H9 (cell line): ENCODE results near the gene IP6K2. TPM values are rescaled to one million over a fixed set of nuclear protein-coding genes. Genes with fewer than 3 reads are reported as not detected.

Experiments used
- DNase-seq: peaks from one replicate; pipeline ENCODE4 v3.0.0-alpha.2; 2017
- H2AFZ ChIP-seq: one replicate; pipeline ENCODE4 v1.6.1; 2013; ENCODE audit warnings: mild to moderate bottlenecking, low read length, control low read depth, moderate library complexity
- H2AK5ac ChIP-seq: 2 replicates; pipeline ENCODE4 v1.6.1; 2013; ENCODE audit warnings: low read length, control low read depth, mixed read lengths; ENCODE audit not compliant: insufficient read length
- H2BK120ac ChIP-seq: one replicate; pipeline ENCODE4 v1.6.1; 2013; ENCODE audit warnings: low read depth, mild to moderate bottlenecking, low read length, control low read depth, inconsistent platforms; ENCODE audit not compliant: poor library complexity, severe bottlenecking
- H2BK12ac ChIP-seq: 2 replicates; pipeline ENCODE4 v1.6.1; 2013; ENCODE audit warnings: low read length, control low read depth, mixed read lengths, low read depth; ENCODE audit not compliant: insufficient read length
- H2BK15ac ChIP-seq: 2 replicates; pipeline ENCODE4 v1.6.1; 2013; ENCODE audit warnings: low read depth, low read length, control low read depth
- H2BK20ac ChIP-seq: one replicate; pipeline ENCODE4 v1.6.1; 2013; ENCODE audit warnings: low read depth, mild to moderate bottlenecking, low read length, control low read depth, inconsistent platforms; ENCODE audit not compliant: poor library complexity, severe bottlenecking
- H2BK5ac ChIP-seq: 2 replicates; pipeline ENCODE4 v1.6.1; 2013; ENCODE audit warnings: low read length, control low read depth, mixed read lengths; ENCODE audit not compliant: insufficient read length
- H3K14ac ChIP-seq: 2 replicates; pipeline ENCODE4 v1.6.1; 2013; ENCODE audit warnings: low read length, control low read depth; ENCODE audit not compliant: insufficient read depth
- H3K18ac ChIP-seq: 2 replicates; pipeline ENCODE4 v1.6.1; 2013; ENCODE audit warnings: low read depth, mild to moderate bottlenecking, mixed read lengths, low read length, control low read depth; ENCODE audit not compliant: insufficient read length
- H3K23ac ChIP-seq: 2 replicates; pipeline ENCODE4 v1.6.1; 2013; ENCODE audit warnings: low read length, control low read depth, mixed read lengths, low read depth; ENCODE audit not compliant: insufficient read length
- H3K23me2 ChIP-seq: 2 replicates; pipeline ENCODE4 v1.6.1; 2013; ENCODE audit warnings: low read depth, mild to moderate bottlenecking, mixed read lengths, low read length, control low read depth; ENCODE audit not compliant: insufficient read length, poor library complexity, severe bottlenecking
- H3K27ac ChIP-seq: 2 replicates; pipeline ENCODE4 v1.5.1; 2013; ENCODE audit warnings: low read length, control low read depth, mixed read lengths, low read depth; ENCODE audit not compliant: insufficient read length
- H3K27me3 ChIP-seq: 2 replicates; pipeline ENCODE4 v1.6.1; 2013; ENCODE audit warnings: low read length, control low read depth, inconsistent platforms; ENCODE audit not compliant: insufficient read depth
- H3K4ac ChIP-seq: 2 replicates; pipeline ENCODE4 v1.6.1; 2013; ENCODE audit warnings: low read depth, mild to moderate bottlenecking, control low read depth, inconsistent platforms, low read length, moderate library complexity
- H3K4me1 ChIP-seq: 2 replicates; pipeline ENCODE4 v1.6.1; 2013; ENCODE audit warnings: low read length, control low read depth, inconsistent platforms; ENCODE audit not compliant: insufficient read depth
- H3K4me2 ChIP-seq: 2 replicates; pipeline ENCODE4 v1.6.1; 2013; ENCODE audit warnings: low read length, control low read depth, mixed read lengths; ENCODE audit not compliant: insufficient read length, insufficient read depth
- H3K56ac ChIP-seq: 2 replicates; pipeline ENCODE4 v1.6.1; 2013; ENCODE audit warnings: low read depth, mild to moderate bottlenecking, mixed read lengths, low read length, control low read depth; ENCODE audit not compliant: insufficient read length
- H3K79me1 ChIP-seq: 2 replicates; pipeline ENCODE4 v1.6.1; 2013; ENCODE audit warnings: low read depth, mild to moderate bottlenecking, moderate library complexity, low read length, control low read depth, inconsistent platforms; ENCODE audit not compliant: insufficient read depth, poor library complexity, severe bottlenecking
- H3K79me2 ChIP-seq: 2 replicates; pipeline ENCODE4 v1.6.1; 2013; ENCODE audit warnings: low read length, control low read depth, inconsistent platforms; ENCODE audit not compliant: insufficient read depth
- H3K9ac ChIP-seq: 2 replicates; pipeline ENCODE4 v1.6.1; 2013; ENCODE audit warnings: low read length, control low read depth, mixed read lengths; ENCODE audit not compliant: insufficient read length; ENCODE audit errors: extremely low read depth
- H3K9me3 ChIP-seq: one replicate; pipeline ENCODE4 v1.6.1; 2013; ENCODE audit warnings: low read depth, low read length, inconsistent platforms; ENCODE audit not compliant: control insufficient read depth
- H3T11ph ChIP-seq: one replicate; pipeline ENCODE4 v1.6.1; 2013; ENCODE audit warnings: mild to moderate bottlenecking, low read length, control low read depth, inconsistent platforms
- H4K20me1 ChIP-seq: one replicate; pipeline ENCODE4 v1.6.1; 2013; ENCODE audit not compliant: control insufficient read depth, insufficient read length, insufficient read depth
- H4K5ac ChIP-seq: 2 replicates; pipeline ENCODE4 v1.6.1; 2013; ENCODE audit warnings: low read depth, mild to moderate bottlenecking, mixed read lengths, low read length, control low read depth; ENCODE audit not compliant: insufficient read length
- H4K8ac ChIP-seq: replicated peaks from 2 replicates; pipeline ENCODE4 v1.6.1; 2013; ENCODE audit warnings: low read length, control low read depth, mixed read lengths, low read depth; ENCODE audit not compliant: insufficient read length
- H4K91ac ChIP-seq: 2 replicates; pipeline ENCODE4 v1.6.1; 2013; ENCODE audit warnings: low read depth, mild to moderate bottlenecking, moderate library complexity, mixed read lengths, low read length, control low read depth; ENCODE audit not compliant: insufficient read length
- H3K27ac Mint-ChIP-seq, 3 experiments: 2 replicates in 2 of 3; 3 replicates in 1 of 3; pipeline ENCODE4 v1.8.0; 2020 to 2021; ENCODE audit warnings: mixed read lengths in 3 of 3, mild to moderate bottlenecking in 1 of 3, moderate library complexity in 1 of 3
- H3K27me3 Mint-ChIP-seq: 2 replicates; pipeline ENCODE4 v1.8.0; 2021; ENCODE audit warnings: low read depth, mild to moderate bottlenecking, moderate library complexity, mixed read lengths
- H3K36me3 Mint-ChIP-seq, 3 experiments: 2 replicates in 2 of 3; 3 replicates in 1 of 3; pipeline ENCODE4 v1.8.0; 2020 to 2021; ENCODE audit warnings: low read depth in 3 of 3, mixed read lengths in 3 of 3; ENCODE audit not compliant: insufficient read depth in 1 of 3
- H3K4me1 Mint-ChIP-seq, 2 experiments: 2 replicates each; pipeline ENCODE4 v1.8.0; 2020; ENCODE audit warnings: mixed read lengths in 2 of 2
- H3K4me3 Mint-ChIP-seq, 2 experiments: 2 replicates in 1 of 2; 3 replicates in 1 of 2; pipeline ENCODE4 v1.8.0; 2020 to 2021; ENCODE audit warnings: mild to moderate bottlenecking in 2 of 2, mixed read lengths in 2 of 2, moderate library complexity in 1 of 2
- H3K9me3 Mint-ChIP-seq, 2 experiments: 2 replicates in 1 of 2; 3 replicates in 1 of 2; pipeline ENCODE4 v1.8.0; 2020; ENCODE audit warnings: mild to moderate bottlenecking in 2 of 2, mixed read lengths in 2 of 2, moderate library complexity in 1 of 2
- CTCF ChIP-seq: fragments of 200-600 bp; sonication (generic); conservative IDR thresholded peaks from 3 replicates; pipeline ENCODE4 v1.8.0; 2021; ENCODE audit warnings: antibody characterized with exemption, mild to moderate bottlenecking
- WGBS: extraction: QIAGEN DNeasy Blood & Tissue Kit; methylation state at CpG from one replicate; pipeline ENCODE4 v1.1.7; 2013; ENCODE audit warnings: missing lambda C conversion rate, low lambda C conversion rate, mixed read lengths; ENCODE audit not compliant: insufficient read length; ENCODE audit errors: extremely low coverage; 5-methylcytosine and 5-hydroxymethylcytosine counted together
- total RNA-seq: library from RNA; stranded (reverse); gene quantifications from 2 replicates; pipeline ENCODE4 v1.2.1, GENCODE V29; 2021

The IP6K2 gene
- total RNA-seq, 1 experiment from 2014 or later, result 94.7 TPM

- Histone ChIP-seq H3K79me1 (peaks cover 3% of the 10 kb centered on the region), H2BK15ac (no peak overlapping the region), H3K56ac (no peak overlapping the region), H3K9me3 (no peaks in the 10 kb centered on the region), H2AFZ (no peak overlapping the region), H3K4me2 (no peak overlapping the region), H4K20me1 (no peaks in the 10 kb centered on the region), H3K27ac (no peak overlapping the region), H3K23ac (no peak overlapping the region), H4K91ac (no peak overlapping the region), H3K27me3 (no peaks in the 10 kb centered on the region), H3K4ac (no peak overlapping the region), H3K79me2 (peaks cover 3% of the 10 kb centered on the region; the same call in 1 of the 2 replicates), H3K4me1 (peaks cover 4% of the 10 kb centered on the region; the same call in 1 of the 2 replicates), H3K18ac (no peak overlapping the region), H2AK5ac (no peak overlapping the region), H3T11ph (no peak overlapping the region), H4K8ac (no peak overlapping the region), H2BK12ac (no peak overlapping the region), H3K23me2 (peaks cover 8% of the 10 kb centered on the region), H3K9ac (no peak overlapping the region), H2BK5ac (no peak overlapping the region), H4K5ac (no peak overlapping the region), H2BK20ac (no peak overlapping the region), H3K14ac (no peak overlapping the region), H2BK120ac (no peak overlapping the region)
- H3K4me1 Mint-ChIP-seq, result peaks cover 11 to 22% of the 10 kb centered on the region in 2 experiments
- no peaks in the 10 kb centered on the region for H3K9me3 Mint-ChIP-seq
- no peak overlapping the region for H3K27ac Mint-ChIP-seq
- DNase-seq, result no peak
- H3K4me3 Mint-ChIP-seq, result no peak overlapping the region
- WGBS, result no CpG with 5 or more reads among the region's 5 CpGs
- H3K27me3 Mint-ChIP-seq, result no peaks in the 10 kb centered on the region; the same call in 1 of the 2 replicates
- peaks cover 42 to 72% (median 60%) of the 10 kb centered on the region in 3 experiments for H3K36me3 Mint-ChIP-seq
- no peak for TF ChIP-seq CTCF
These were observed 27.6 kb downstream of the IP6K2 start for GRCh38 chr3:48689384-48689783.
